A549 treated with DMSO at 1 μM for 4 hours (cell line): ENCODE data around the gene DRP2. TPM values are rescaled to one million over a fixed set of nuclear protein-coding genes. Genes with fewer than 3 reads are reported as not detected.

ENCODE experiments used
- total RNA-seq: library from RNA; stranded (reverse); fragments of 200-300 nt; extraction: Qiagen RNA extraction; gene quantifications from 5 replicates; pipeline ENCODE4 v1.2.3, GENCODE V29; 2022; ENCODE audit warnings: low read depth

The DRP2 gene, protein sequence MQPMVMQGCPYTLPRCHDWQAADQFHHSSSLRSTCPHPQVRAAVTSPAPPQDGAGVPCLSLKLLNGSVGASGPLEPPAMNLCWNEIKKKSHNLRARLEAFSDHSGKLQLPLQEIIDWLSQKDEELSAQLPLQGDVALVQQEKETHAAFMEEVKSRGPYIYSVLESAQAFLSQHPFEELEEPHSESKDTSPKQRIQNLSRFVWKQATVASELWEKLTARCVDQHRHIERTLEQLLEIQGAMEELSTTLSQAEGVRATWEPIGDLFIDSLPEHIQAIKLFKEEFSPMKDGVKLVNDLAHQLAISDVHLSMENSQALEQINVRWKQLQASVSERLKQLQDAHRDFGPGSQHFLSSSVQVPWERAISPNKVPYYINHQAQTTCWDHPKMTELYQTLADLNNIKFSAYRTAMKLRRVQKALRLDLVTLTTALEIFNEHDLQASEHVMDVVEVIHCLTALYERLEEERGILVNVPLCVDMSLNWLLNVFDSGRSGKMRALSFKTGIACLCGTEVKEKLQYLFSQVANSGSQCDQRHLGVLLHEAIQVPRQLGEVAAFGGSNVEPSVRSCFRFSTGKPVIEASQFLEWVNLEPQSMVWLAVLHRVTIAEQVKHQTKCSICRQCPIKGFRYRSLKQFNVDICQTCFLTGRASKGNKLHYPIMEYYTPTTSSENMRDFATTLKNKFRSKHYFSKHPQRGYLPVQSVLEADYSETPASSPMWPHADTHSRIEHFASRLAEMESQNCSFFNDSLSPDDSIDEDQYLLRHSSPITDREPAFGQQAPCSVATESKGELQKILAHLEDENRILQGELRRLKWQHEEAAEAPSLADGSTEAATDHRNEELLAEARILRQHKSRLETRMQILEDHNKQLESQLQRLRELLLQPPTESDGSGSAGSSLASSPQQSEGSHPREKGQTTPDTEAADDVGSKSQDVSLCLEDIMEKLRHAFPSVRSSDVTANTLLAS
- 0.09 to 0.34 TPM (median 0.25 TPM) in 5 replicates for total RNA-seq

DNA sequence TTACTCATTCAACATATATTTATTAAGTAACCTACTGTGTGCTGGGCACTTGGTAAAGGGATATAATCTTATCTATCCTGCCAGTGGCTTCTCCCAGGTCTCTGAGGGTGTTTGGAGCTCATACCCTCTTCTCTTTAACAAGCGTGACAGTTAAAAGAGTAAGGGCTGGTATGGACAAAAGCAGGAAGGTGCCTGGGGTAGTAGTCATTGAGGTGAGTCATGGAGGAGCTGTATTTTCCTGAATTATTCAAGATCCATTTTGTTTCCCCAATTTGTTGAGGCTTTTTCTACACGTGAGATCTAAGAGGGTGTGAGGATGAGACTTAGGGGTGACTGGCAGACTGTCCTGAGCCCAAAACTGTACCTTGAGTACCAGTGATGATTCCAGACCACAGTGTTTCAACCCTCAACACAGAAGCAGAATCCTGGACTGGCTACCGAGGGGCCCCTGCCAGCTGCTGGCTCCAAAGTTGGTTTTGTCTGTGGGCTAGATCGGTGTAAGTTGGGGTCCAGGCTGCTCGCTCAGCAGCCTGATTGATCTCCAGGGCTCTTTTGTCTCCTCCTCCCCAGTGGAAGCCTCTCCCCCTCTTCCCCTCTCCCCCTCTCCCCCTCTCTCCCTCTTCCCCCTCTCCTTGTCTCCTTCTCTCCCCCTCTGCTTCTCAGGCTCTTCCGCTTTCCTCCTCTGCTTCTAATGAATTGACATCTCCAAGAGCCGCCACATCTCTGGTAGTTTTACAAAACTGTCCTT lies at the start of gene DRP2:
DRP2 (plus strand) TSS at position 671 of the 748 bp plus-strand sequence. CDS start 11,862 bp downstream, outside the sequence.

DNA sequence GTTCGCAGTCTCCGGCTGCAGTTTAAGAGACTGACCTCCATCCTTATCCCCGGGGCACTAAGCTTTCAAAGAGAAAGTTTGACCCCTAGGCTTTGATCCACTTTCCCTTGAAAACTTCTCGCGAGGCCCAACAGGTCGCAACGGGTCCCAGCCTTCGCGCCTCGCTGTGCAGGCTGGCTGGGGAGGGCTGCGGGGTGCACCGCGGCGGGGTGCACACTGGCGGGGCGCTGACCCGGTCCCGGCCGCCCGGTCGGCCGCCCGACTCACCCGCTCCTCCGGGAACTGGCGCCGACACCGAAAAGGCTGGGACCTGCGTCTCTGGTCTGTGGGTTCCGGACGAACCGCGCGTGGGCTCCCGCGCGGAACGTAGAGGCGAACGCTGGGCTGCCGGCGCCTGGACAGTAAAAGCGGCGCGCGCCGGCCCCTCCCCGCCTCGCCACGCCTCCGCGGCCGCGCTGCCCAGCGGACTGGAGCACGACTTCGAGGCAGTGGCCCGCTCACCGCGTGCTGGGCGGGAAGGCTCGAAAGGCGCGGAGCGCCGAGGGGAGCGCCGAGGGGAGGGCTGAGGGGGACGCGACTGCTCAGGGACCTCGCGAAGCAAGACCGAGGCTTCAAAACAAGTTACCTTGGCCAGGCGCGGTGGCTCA lies 71.5 kb downstream of the DRP2 start, which contains the start of gene TAF7L:
TAF7L (minus strand) TSS at position 378 of the 647 bp plus-strand sequence. CDS start 3,791 bp downstream, outside the sequence.

Other genes starting within 250 kb of the DRP2 start
- 13.8 to 17.9 TPM (median 16.5 TPM) in 5 replicates for gene TRMT2B, start 167.7 kb upstream of the DRP2 start, total RNA-seq
- not detected in 5 replicates for gene TMEM35A, start 140.9 kb upstream of the DRP2 start, total RNA-seq
- gene CENPI, start 121.6 kb upstream of the DRP2 start, total RNA-seq: 8.9 to 14.7 TPM (median 13.2 TPM) in 5 replicates
- gene TAF7L, start 71.5 kb downstream of the DRP2 start, total RNA-seq: 0.08 to 0.15 TPM (median 0.13 TPM) in 5 replicates
- gene TIMM8A, start 129.0 kb downstream of the DRP2 start, total RNA-seq: 30.4 to 34.5 TPM (median 31.4 TPM) in 5 replicates
- gene BTK, start 166.4 kb downstream of the DRP2 start, total RNA-seq: 0.14 to 0.26 TPM (median 0.18 TPM) in 4 of 5 replicates, not detected in the other
- 2,432 to 3,415 TPM (median 2,467 TPM) in 5 replicates for gene RPL36A, start 171.2 kb downstream of the DRP2 start, total RNA-seq
- 193 to 222 TPM (median 208 TPM) in 5 replicates for gene GLA, start 188.1 kb downstream of the DRP2 start, total RNA-seq
- gene HNRNPH2, start 188.4 kb downstream of the DRP2 start, total RNA-seq: 59.0 to 67.0 TPM (median 66.1 TPM) in 5 replicates